HAP-1 (cell line): ENCODE results near the gene SLC5A2.
"Not testable (repeated sequence)": the region's sequence is repeated elsewhere in the genome, so short reads cannot be mapped to it uniquely, and the experiment has no call there.

ENCODE experiments used
- DNase-seq, 2 experiments: peaks; one replicate each; pipeline ENCODE4 v3.0.0-alpha.2; 2016 to 2020; ENCODE audit warnings: low spot score in 2 of 2
- H3K27me3 ChIP-seq: fragments of 250-450 bp; sonication (Bioruptor Pico); 2 replicates; pipeline ENCODE4 v1.5.1; 2020; ENCODE audit warnings: low read depth, mild to moderate bottlenecking, moderate library complexity
- H3K36me3 ChIP-seq: fragments of 250-450 bp; sonication (Bioruptor Pico); replicated peaks from 2 replicates; pipeline ENCODE4 v1.5.1; 2020; ENCODE audit warnings: mild to moderate bottlenecking
- H3K4me1 ChIP-seq: fragments of 250-450 bp; sonication (Bioruptor Pico); 2 replicates; pipeline ENCODE4 v1.5.1; 2020; ENCODE audit warnings: mild to moderate bottlenecking
- H3K4me3 ChIP-seq: fragments of 250-450 bp; sonication (Bioruptor Pico); 2 replicates; pipeline ENCODE4 v1.5.1; 2020; ENCODE audit warnings: mild to moderate bottlenecking, moderate library complexity
- H3K9me3 ChIP-seq: fragments of 250-450 bp; sonication (Bioruptor Pico); 2 replicates; pipeline ENCODE4 v1.5.1; 2020; ENCODE audit warnings: mild to moderate bottlenecking, moderate library complexity
- in situ Hi-C: fragments of 300-500 bp; cut with MboI; formaldehyde crosslinking; loops from 3 replicates; pipeline ENCODE4 v1.14.3; 2020; ENCODE audit warnings: low sequenced_read_pairs, inconsistent platforms, mixed read lengths

SLC5A2 gene

DNA sequence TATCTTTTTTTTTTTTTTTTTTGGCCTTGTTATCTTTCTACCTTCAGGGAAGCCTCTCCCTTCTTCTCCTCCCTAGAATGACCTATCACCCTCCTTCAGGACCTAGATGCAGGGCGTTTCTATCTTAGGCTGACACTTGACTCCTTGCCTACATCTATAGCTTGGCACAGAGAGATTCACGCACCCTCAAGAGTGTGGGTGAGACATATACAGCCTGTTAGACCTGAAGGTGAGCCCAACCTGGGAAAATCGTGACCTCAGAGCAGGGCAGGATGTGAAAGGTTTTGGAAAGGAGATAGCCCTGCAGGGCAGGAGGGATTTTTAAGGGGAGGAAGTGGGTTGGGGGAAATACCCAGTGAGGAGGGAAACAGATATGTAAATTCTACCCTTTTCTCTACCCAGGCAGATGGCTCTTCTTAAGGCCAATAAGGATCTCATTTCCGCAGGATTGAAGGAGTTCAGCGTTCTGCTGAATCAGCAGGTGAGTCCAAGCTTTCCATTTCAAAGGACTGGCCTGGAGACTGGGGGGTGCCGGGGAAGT lies 44.9 kb downstream of the SLC5A2 start, which contains the start of gene AHSP:
Gene AHSP (plus strand): TSS at position 167 of the 541 bp plus-strand sequence. CDS start 240 bp downstream, at position 407.
- Histone ChIP-seq H3K4me3 (no peak within 1 kb of the TSS), H3K9me3 (no peaks in the 10 kb centered on the region), H3K27me3 (no peaks in the 10 kb centered on the region; the same call in 1 of the 2 replicates), H3K36me3 (no peaks in the 10 kb centered on the region), H3K4me1 (no peaks in the 10 kb centered on the region)
- no peak for DNase-seq
- in situ Hi-C loops, result no loop called here

DNA sequence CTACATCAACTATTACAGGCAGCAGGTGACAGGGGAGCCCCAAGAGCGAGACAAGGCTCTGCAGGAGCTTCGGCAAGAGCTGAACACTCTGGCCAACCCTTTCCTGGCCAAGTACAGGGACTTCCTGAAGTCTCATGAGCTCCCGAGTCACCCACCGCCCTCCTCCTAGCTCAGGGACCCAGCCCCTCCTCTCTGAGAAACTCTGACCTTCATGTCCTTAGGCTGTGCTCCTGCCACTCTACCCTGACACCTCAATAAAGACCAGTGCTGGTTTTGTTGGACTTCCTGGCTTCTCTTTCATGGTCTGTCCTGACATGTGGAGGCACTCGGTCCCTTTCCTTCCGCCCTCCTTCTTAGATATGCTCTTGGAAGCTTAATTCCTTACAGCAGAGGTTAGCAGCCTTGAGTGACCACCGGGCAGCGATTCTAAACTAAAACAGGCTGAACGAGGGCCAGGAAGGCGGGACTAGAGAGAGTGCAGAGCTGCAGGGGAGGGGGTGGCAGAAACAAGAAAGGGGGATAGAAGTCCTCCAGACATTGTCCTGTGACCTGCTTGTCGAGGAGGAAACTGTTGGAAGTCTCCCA lies 45.7 kb downstream of the SLC5A2 start:
- Histone ChIP-seq H3K9me3 (no peaks in the 10 kb centered on the region), H3K4me3 (no peak overlapping the region), H3K27me3 (no peaks in the 10 kb centered on the region; the same call in 1 of the 2 replicates), H3K4me1 (no peaks in the 10 kb centered on the region), H3K36me3 (no peaks in the 10 kb centered on the region)
- in situ Hi-C loops, result no loop called here
- DNase-seq, result no peak

DNA sequence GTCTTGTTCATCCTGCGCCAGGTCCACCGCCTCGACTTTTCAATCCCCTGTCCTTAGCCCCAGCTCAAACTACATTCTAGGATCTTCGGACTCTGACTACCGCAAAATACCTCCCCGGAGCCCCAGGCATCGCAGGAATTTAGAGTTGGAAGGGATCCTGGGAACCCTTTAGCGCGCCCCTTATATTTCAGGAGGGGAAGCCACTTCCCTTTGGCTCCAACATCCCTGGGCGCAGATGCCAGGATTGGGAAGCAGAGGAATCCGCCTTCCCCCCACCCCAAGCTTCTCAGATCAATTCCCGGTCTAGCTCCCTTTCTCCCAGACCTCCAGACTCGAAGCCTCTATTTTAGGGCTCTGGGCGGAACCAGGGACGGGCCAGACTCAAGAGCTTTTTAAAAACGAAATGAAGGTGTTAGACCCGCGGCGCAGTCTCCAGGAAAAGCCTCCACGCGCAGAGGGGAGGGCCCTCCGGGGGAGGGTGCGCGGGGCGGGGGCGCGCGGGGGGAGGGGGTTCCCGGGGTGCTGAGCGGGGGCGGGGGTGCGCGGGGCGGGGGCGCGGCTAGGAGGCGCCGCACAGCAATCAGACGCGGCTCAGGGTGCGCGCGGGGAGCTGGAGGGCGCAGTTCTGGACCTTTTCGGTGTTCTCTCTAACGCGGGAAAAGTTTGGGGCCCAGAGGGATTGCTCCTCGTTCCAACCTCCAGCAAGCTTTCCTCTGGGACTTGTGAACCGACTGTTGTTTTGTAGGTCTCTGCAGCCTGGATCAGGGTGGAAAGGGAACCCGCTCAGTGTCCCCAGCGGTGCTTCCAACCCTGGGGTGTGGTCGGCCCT lies 46.4 kb downstream of the SLC5A2 start:
- H3K4me1 ChIP-seq, result no peaks in the 10 kb centered on the region
- H3K27me3 ChIP-seq, result no peaks in the 10 kb centered on the region; the same call in 1 of the 2 replicates
- H3K4me3 ChIP-seq, result no peak overlapping the region
- DNase-seq, result no peak
- H3K9me3 ChIP-seq, result no peaks in the 10 kb centered on the region
- in situ Hi-C loops, result no loop called here
- H3K36me3 ChIP-seq, result no peaks in the 10 kb centered on the region

DNA sequence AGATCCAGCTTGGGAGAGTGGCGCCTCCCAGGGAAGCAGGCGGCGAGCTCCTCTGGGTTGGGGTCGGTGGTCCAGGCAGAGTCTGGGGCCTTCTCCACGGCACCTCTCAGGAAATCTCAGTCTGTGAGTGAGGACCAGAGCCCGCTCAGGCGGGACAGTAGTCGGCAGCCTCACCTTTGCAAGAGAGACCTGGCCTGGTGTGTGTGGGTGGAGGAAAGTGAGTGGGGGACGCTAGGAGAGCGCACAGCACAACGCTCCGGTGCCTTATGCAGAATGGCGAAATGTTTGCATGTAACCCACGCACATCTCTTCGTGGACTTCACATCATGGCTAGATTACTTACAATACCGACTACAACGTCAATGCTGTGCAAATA lies 47.0 kb downstream of the SLC5A2 start:
- H3K9me3 ChIP-seq, result no peaks in the 10 kb centered on the region
- H3K4me3 ChIP-seq, result no peak overlapping the region
- in situ Hi-C loops, result no loop called here
- no peaks in the 10 kb centered on the region for H3K4me1 ChIP-seq
- no peak for DNase-seq
- H3K36me3 ChIP-seq, result no peaks in the 10 kb centered on the region
- no peaks in the 10 kb centered on the region; the same call in 1 of the 2 replicates for H3K27me3 ChIP-seq

DNA sequence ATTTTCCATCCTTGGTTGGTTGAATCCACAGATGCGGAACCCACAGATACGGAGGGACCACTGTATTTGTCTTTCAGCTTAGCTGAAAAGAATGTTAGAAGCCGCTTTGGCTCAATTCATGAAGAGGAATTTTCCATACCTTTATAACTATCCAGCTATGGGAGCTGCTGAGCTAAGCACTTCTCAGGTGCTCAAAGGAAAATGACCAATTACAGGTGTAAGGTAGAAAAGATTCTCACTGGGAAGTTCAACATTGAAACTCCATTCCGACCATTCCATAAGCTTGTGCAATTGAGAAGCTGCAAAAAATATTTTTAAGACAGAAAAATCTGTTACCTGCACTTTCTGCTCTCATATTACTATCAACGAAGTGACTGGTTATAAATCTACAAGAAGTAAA lies 47.5 kb downstream of the SLC5A2 start:
- H3K9me3 ChIP-seq, result no peaks in the 10 kb centered on the region
- no peak overlapping the region for H3K4me3 ChIP-seq
- no peaks in the 10 kb centered on the region for H3K4me1 ChIP-seq
- no peaks in the 10 kb centered on the region; the same call in 1 of the 2 replicates for H3K27me3 ChIP-seq
- in situ Hi-C loops, result no loop called here
- H3K36me3 ChIP-seq, result no peaks in the 10 kb centered on the region
- no peak for DNase-seq

DNA sequence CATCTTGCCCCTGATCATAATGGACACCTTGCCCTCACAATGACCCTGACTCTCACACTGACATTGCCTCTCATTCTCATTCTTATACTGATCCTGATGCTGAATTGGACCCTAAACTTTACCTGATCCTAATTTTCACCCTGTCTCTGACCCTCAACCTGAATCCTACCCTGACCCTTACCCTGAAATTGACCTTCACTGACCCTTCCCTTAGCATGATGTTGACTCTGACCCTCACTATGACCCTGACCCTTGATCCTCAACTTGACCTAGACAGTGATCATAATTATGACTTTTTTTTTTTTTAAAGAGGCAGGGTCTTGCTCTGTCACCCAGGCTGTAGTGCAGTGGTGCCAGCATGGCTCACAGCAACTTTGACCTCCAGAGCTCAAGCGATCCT lies 48.2 kb downstream of the SLC5A2 start:
- in situ Hi-C loops, result no loop called here
- DNase-seq, result no peak
- Histone ChIP-seq H3K9me3 (no peaks in the 10 kb centered on the region), H3K27me3 (no peaks in the 10 kb centered on the region; the same call in 1 of the 2 replicates), H3K4me1 (no peaks in the 10 kb centered on the region), H3K36me3 (no peaks in the 10 kb centered on the region), H3K4me3 (no peak overlapping the region)

DNA sequence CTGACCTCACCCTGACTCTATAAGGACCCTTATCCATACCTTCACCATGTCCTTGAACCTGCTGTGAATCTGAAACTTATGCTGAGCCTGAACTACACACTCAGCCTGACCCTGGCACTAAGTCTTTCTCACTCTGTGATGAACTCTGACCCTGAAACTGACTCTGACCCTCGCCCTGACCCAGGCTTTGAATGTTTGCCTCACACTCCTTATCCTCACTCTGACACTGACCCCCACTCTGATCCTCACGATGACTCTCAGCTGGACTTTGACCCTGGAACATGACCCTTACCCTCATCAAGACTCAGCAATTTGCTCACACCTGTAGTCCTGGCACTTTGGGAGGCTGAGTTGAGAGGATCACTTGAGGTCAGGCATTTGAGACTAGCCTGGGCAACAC lies 49.2 kb downstream of the SLC5A2 start:
- no peaks in the 10 kb centered on the region for H3K36me3 ChIP-seq
- H3K4me1 ChIP-seq, result no peaks in the 10 kb centered on the region
- H3K9me3 ChIP-seq, result no peaks in the 10 kb centered on the region
- in situ Hi-C loops, result no loop called here
- no peak for DNase-seq
- no peaks in the 10 kb centered on the region; the same call in 1 of the 2 replicates for H3K27me3 ChIP-seq
- no peak overlapping the region for H3K4me3 ChIP-seq

DNA sequence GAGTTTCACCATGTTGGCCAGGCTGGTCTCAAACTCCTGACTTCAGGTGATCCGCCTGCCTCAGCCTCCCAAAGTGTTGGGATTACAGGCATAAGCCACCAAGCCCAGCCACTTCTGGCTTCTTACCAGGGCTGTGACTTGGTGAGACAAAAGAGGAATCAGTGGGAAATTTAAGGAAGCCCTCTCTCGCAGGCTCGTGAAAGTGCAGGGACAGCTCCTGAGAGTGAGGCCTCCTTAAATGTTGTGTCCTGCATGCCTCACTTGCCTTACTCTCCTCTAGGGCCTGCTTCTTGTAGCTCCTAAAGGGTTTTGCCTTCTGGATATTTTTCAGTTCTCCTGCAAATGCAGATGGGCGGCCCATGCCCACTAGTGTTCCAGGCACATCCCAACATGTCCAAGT lies 50.0 kb downstream of the SLC5A2 start:
- H3K27me3 ChIP-seq, result no peaks in the 10 kb centered on the region; the same call in 1 of the 2 replicates

DNA sequence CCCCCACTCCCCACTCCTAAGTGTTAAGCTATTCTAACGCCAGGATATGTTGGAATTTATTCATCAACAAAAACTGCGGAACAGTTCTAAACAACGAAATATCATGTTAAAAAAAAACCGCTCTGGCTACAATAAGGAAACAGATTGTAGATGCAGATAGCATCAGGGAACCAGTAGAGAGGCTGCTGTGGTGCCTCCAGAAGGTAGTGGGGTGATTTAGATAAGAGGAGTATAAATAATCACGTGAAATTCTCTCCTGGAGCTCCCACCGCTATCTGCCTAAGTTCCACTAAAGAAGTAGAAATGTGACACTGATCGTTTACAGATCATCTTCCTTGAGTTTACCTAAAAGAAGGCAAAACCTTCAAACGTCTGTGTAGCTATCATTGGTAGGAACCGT lies 52.8 kb downstream of the SLC5A2 start:
- H3K4me1 ChIP-seq, result no peaks in the 10 kb centered on the region
- no peaks in the 10 kb centered on the region for H3K36me3 ChIP-seq
- in situ Hi-C loops, result no loop called here
- H3K4me3 ChIP-seq, result no peak overlapping the region
- H3K27me3 ChIP-seq, result no peaks in the 10 kb centered on the region
- DNase-seq, result no peak
- H3K9me3 ChIP-seq, result no peaks in the 10 kb centered on the region

More for the DNA sequence above, 50.0 kb downstream of the SLC5A2 start:
- Histone ChIP-seq H3K36me3 (no peaks in the 10 kb centered on the region), H3K4me3 (no peak overlapping the region), H3K9me3 (no peaks in the 10 kb centered on the region), H3K4me1 (no peaks in the 10 kb centered on the region)
- in situ Hi-C loops, result no loop called here
- no peak for DNase-seq

DNA sequence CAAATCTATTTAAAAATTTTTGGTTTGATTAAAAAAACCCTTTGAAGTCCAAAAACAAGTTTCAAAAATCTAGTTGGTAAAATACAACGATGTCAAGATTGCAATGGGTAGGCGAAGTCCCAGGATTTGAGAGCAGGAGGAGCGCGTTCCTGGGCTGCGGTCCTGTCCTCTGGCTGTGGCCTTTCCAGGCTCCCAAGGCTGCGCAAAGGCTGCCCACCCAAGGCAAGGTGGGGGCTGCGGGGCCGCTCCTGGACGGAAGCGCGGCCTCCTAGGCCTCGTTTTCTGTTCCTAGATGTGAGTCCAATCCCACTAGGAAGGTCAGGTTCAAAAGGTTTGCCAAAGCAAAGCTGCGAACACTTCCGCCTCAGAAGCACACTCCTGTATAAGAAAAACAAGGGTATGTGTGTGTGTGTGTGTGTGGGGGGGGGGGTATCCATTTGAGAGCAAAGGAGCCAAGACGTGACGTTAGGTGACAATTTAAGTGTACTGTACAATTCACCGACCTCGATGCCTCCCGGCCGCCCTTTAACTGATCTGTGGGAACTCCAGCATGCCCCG lies 54.0 kb downstream of the SLC5A2 start:
- DNase-seq, result no peak
- no peaks in the 10 kb centered on the region for H3K4me1 ChIP-seq
- no peak overlapping the region for H3K4me3 ChIP-seq
- no peaks in the 10 kb centered on the region for H3K9me3 ChIP-seq
- in situ Hi-C loops, result no loop called here
- H3K27me3 ChIP-seq, result no peaks in the 10 kb centered on the region
- H3K36me3 ChIP-seq, result no peaks in the 10 kb centered on the region

DNA sequence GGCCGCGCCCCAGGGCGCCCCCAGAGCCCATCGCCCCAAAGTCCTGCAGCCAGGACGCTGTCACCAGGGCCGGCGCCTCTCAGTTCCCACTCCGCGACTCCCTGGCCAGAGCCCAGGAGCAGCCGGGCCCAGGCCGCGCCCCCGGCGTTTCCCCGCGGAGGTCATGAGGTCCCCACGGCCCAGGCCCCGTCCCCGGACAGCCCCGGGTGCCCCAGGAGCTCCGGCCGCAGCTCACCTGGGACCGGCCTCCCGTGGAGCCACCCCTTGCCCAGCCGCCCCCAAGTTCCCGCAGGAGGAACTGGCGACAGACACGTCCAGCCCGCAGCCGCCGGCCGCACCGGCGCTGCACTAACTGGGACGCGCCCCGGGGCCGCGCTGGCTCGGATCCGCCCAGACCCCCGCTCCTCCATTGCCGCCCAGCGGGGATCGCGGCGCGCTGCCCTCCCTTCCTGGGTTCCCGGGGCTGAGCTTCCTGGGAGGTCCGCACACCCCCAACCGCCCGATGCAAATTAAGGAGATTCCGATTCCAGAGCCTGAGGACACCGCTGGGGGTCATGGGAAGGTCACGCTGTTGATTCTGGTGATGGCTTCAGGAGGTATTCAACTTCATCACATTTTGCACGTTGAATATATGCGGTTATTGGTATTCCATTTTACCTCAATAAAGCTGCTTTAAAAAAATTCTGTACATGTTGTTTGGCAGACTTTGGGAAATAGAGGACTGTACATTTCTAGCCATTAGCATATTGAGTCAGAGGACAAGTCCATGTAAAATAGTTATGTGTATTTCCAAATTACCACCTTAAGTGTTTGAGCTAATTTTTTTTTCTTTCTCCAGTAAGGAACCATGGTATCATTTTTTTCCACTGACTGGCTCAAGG lies 54.7 kb downstream of the SLC5A2 start:
- no peaks in the 10 kb centered on the region for H3K9me3 ChIP-seq
- H3K4me1 ChIP-seq, result no peaks in the 10 kb centered on the region
- no peaks in the 10 kb centered on the region for H3K36me3 ChIP-seq
- H3K4me3 ChIP-seq, result no peak overlapping the region
- H3K27me3 ChIP-seq, result no peaks in the 10 kb centered on the region
- in situ Hi-C loops, result no loop called here
- no peak for DNase-seq

DNA sequence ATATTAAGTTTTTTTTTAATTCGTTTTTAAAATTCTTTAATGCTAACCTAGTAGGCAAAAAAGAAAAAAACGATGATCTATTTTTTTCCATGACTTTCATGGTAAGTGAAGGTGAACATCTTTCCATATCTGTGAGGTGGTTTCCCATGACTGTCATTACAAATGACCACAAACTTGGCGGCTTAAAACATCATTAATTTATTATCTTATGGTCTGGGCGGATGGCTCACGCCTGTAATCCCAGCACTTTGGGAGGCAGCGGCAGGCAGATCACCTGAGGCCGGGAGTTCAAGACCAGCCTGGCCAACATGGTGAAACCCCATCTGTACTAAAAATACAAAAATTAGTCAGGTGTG lies 55.3 kb downstream of the SLC5A2 start:
- H3K27me3 ChIP-seq, in situ Hi-C loops, H3K4me3 ChIP-seq, H3K9me3 ChIP-seq, H3K36me3 ChIP-seq, DNase-seq, H3K4me1 ChIP-seq: not testable (repeated sequence)

DNA sequence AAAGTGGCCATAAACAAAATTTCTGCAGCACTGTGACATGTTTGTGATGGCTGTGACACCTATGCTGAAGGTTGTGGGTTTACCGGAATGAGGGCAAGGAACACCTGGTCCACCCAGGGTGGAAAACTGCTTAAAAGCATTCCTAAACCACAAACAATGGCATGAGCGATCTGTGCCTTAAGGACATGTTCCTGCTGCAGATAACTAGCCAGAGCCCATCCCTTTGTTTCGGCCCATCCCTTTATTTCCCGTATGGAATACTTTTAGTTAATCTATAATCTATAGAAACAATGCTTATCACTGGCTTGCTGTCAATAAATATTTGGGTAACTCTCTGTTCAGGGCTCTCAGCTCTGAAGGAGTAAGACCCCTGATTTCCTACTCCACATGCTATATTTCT lies 56.8 kb downstream of the SLC5A2 start:
- DNase-seq, H3K9me3 ChIP-seq, in situ Hi-C loops, H3K27me3 ChIP-seq, H3K4me1 ChIP-seq, H3K4me3 ChIP-seq, H3K36me3 ChIP-seq: not testable (repeated sequence)
